KMS-11 (cell line): ENCODE data around the gene BACE2.

Experiments
- H2AFZ ChIP-seq: fragments of 200-600 bp; sonication (generic); 2 replicates; pipeline ENCODE4 v1.6.1; 2016; ENCODE audit warnings: antibody characterized with exemption, mixed run types, low read depth
- H3K27ac ChIP-seq: fragments of 200-600 bp; sonication (generic); 2 replicates; pipeline ENCODE4 v1.6.1; 2016; ENCODE audit warnings: mild to moderate bottlenecking, mixed run types
- H3K27me3 ChIP-seq: fragments of 200-600 bp; sonication (generic); 2 replicates; pipeline ENCODE4 v1.6.1; 2017; ENCODE audit warnings: mild to moderate bottlenecking, low read depth, mixed run types, moderate library complexity; ENCODE audit not compliant: insufficient read depth
- H3K36me3 ChIP-seq: fragments of 200-600 bp; sonication (generic); 2 replicates; pipeline ENCODE4 v1.6.1; 2017; ENCODE audit warnings: mild to moderate bottlenecking, mixed run types; ENCODE audit not compliant: insufficient read depth
- H3K4me1 ChIP-seq: fragments of 200-600 bp; sonication (generic); 2 replicates; pipeline ENCODE4 v1.6.1; 2016; ENCODE audit warnings: mild to moderate bottlenecking, low read depth, mixed run types; ENCODE audit not compliant: poor library complexity, severe bottlenecking
- H3K4me2 ChIP-seq: fragments of 200-600 bp; sonication (generic); 2 replicates; pipeline ENCODE4 v1.7.0; 2016; ENCODE audit warnings: mild to moderate bottlenecking, mixed run types
- H3K4me3 ChIP-seq: fragments of 200-600 bp; sonication (generic); IDR thresholded peaks from 2 replicates; pipeline ENCODE4 v1.6.1; 2017; ENCODE audit warnings: low read depth, low read length, mixed read lengths; ENCODE audit not compliant: insufficient read depth
- H3K79me2 ChIP-seq: fragments of 200-600 bp; sonication (generic); 2 replicates; pipeline ENCODE4 v1.6.1; 2016; ENCODE audit warnings: low read depth, mixed run types; ENCODE audit not compliant: insufficient read depth
- H3K9ac ChIP-seq: fragments of 200-600 bp; sonication (generic); 2 replicates; pipeline ENCODE4 v1.6.1; 2016; ENCODE audit warnings: mild to moderate bottlenecking, mixed run types
- H4K20me1 ChIP-seq: fragments of 200-600 bp; sonication (generic); 2 replicates; pipeline ENCODE4 v1.6.1; 2016; ENCODE audit warnings: mild to moderate bottlenecking, mixed run types; ENCODE audit not compliant: insufficient read depth
- TF ChIP-seq, protein P1 (sequence below): fragments of 200-600 bp; sonication (generic); conservative IDR thresholded peaks from 2 replicates; pipeline ENCODE4 v1.6.1; 2017; ENCODE audit warnings: low read depth, mild to moderate bottlenecking, antibody characterized with exemption, low read length, moderate library complexity, mixed read lengths

The BACE2 gene

DNA sequence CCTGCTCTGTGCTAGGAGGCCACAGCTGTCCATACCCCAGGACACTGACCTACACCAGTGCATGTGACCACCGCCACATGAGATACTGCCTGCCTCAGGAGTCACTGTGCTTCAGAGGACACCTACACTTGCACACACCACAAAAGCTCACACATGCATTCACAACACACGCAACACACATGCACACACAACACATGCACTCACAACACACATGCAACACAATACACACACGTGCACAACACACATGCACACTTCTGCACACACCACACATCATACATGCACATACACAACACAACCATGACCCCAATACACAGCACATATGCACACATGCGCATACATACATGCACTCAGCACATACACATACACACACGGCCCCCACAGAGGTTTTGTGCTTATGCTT is 28.7 kb upstream of the BACE2 start:
- H2AFZ ChIP-seq = no peak overlapping the region
- H3K79me2 ChIP-seq = no peaks in the 10 kb centered on the region
- TF ChIP-seq, protein P1, sequence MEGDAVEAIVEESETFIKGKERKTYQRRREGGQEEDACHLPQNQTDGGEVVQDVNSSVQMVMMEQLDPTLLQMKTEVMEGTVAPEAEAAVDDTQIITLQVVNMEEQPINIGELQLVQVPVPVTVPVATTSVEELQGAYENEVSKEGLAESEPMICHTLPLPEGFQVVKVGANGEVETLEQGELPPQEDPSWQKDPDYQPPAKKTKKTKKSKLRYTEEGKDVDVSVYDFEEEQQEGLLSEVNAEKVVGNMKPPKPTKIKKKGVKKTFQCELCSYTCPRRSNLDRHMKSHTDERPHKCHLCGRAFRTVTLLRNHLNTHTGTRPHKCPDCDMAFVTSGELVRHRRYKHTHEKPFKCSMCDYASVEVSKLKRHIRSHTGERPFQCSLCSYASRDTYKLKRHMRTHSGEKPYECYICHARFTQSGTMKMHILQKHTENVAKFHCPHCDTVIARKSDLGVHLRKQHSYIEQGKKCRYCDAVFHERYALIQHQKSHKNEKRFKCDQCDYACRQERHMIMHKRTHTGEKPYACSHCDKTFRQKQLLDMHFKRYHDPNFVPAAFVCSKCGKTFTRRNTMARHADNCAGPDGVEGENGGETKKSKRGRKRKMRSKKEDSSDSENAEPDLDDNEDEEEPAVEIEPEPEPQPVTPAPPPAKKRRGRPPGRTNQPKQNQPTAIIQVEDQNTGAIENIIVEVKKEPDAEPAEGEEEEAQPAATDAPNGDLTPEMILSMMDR = no peak
- no peak overlapping the region for H3K4me2 ChIP-seq
- H3K36me3 ChIP-seq = no peaks in the 10 kb centered on the region
- no peak overlapping the region for H3K9ac ChIP-seq
- H4K20me1 ChIP-seq = no peaks in the 10 kb centered on the region
- H3K4me3 ChIP-seq = no peak overlapping the region
- no peak overlapping the region for H3K27ac ChIP-seq
- H3K4me1 ChIP-seq = no peaks in the 10 kb centered on the region
- H3K27me3 ChIP-seq = no peaks in the 10 kb centered on the region

- H3K4me2 ChIP-seq = no peak overlapping the region
- H3K36me3 ChIP-seq = no peaks in the 10 kb centered on the region
- no peak overlapping the region for H2AFZ ChIP-seq
- H3K79me2 ChIP-seq = no peaks in the 10 kb centered on the region
- no peaks in the 10 kb centered on the region for H4K20me1 ChIP-seq
- TF ChIP-seq, protein P1 = no peak
- H3K27ac ChIP-seq = no peak overlapping the region
- no peak overlapping the region for H3K9ac ChIP-seq
- H3K27me3 ChIP-seq = no peaks in the 10 kb centered on the region
- H3K4me3 ChIP-seq = no peak overlapping the region
- H3K4me1 ChIP-seq = no peaks in the 10 kb centered on the region
Measured at GRCh38 chr21:41139951-41140350, 28.0 kb upstream of the BACE2 start.

DNA sequence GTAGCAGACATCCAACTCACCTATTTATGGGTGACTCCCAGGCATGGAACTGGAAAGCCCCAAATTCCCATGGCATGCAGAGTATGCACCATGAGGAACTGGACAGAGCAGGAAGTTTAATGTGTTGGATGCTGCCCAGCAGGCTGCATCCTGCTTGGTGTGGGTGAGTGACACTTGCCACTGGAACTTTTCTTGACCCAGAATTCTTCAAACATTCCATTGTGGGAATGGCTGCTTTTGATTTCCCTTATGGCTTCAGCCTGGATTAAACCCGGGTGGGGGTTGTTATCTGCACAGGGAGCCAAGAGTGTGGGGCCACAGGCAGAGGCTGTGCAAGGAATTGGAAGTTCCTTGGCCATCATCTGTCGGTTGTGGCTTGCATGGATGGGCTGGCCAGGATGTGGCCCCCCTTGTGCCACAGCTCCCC is 26.9 kb upstream of the BACE2 start:
- H3K27ac ChIP-seq = no peak overlapping the region
- H3K9ac ChIP-seq = no peak overlapping the region
- no peak overlapping the region for H3K4me2 ChIP-seq
- H2AFZ ChIP-seq = no peak overlapping the region
- TF ChIP-seq, protein P1 = no peak
- no peaks in the 10 kb centered on the region for H4K20me1 ChIP-seq
- no peaks in the 10 kb centered on the region for H3K79me2 ChIP-seq
- H3K27me3 ChIP-seq = no peaks in the 10 kb centered on the region
- no peaks in the 10 kb centered on the region for H3K4me1 ChIP-seq
- no peaks in the 10 kb centered on the region for H3K36me3 ChIP-seq
- H3K4me3 ChIP-seq = no peak overlapping the region

GRCh38 chr21:41142051-41142795 is 25.7 kb upstream of the BACE2 start:
- H2AFZ ChIP-seq = no peak overlapping the region
- no peaks in the 10 kb centered on the region for H3K36me3 ChIP-seq
- no peak overlapping the region for H3K9ac ChIP-seq
- no peaks in the 10 kb centered on the region for H3K27me3 ChIP-seq
- H3K27ac ChIP-seq = no peak overlapping the region
- H3K4me3 ChIP-seq = no peak overlapping the region
- no peaks in the 10 kb centered on the region for H3K4me1 ChIP-seq
- TF ChIP-seq, protein P1 = no peak
- H3K4me2 ChIP-seq = no peak overlapping the region
- no peaks in the 10 kb centered on the region for H3K79me2 ChIP-seq
- no peaks in the 10 kb centered on the region for H4K20me1 ChIP-seq
